ENCODE data around the gene SAMD10.

- TF ChIP-seq, protein P1, sequence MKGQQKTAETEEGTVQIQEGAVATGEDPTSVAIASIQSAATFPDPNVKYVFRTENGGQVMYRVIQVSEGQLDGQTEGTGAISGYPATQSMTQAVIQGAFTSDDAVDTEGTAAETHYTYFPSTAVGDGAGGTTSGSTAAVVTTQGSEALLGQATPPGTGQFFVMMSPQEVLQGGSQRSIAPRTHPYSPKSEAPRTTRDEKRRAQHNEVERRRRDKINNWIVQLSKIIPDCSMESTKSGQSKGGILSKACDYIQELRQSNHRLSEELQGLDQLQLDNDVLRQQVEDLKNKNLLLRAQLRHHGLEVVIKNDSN (IDR thresholded peaks at IDR 0.05; ENCODE audit: borderline replicate concordance, extremely low read length, insufficient read depth, low read depth, low read length) = no peak
- TF ChIP-seq MEF2A (IDR thresholded peaks at IDR 0.05; ENCODE audit: insufficient read depth, low read depth, low read length) (no peak), YY1 (IDR thresholded peaks at IDR 0.05; ENCODE audit: low read depth, low read length) (no peak)
These were observed 25.5 kb downstream of the SAMD10 start for GRCh38 chr20:63953764-63954429.

Measured in GM12878 (cell line).